Glomerular visceral epithelial cell (primary cell): ENCODE data around the gene SPHK1.

Experiments used
- DNase-seq: peaks from one replicate; pipeline ENCODE4 v3.0.0-alpha.2; 2016; ENCODE audit errors: extremely low spot score

Gene SPHK1

GRCh38 chr17:76363107-76363842, 21.1 kb upstream of the SPHK1 start:
- DNase-seq: no peak

GRCh38 chr17:76365256-76365903, 19.0 kb upstream of the SPHK1 start:
- no peak for DNase-seq

- no peak for DNase-seq
Observed at GRCh38 chr17:76366247-76366646, 18.2 kb upstream of the SPHK1 start.

- no peak for DNase-seq
Observed at GRCh38 chr17:76367642-76368041, 16.8 kb upstream of the SPHK1 start.

GRCh38 chr17:76368545-76368944, 15.9 kb upstream of the SPHK1 start:
- no peak for DNase-seq

- no peak for DNase-seq
Observed at GRCh38 chr17:76369379-76369778, 15.0 kb upstream of the SPHK1 start.

GRCh38 chr17:76369804-76370203, 14.6 kb upstream of the SPHK1 start:
- DNase-seq: no peak

- peak; percentile 95 for DNase-seq
Observed at GRCh38 chr17:76370261-76370993, 14.0 kb upstream of the SPHK1 start.

GRCh38 chr17:76371656-76372628, 12.5 kb upstream of the SPHK1 start:
- DNase-seq: peak; percentile 93

- DNase-seq: no peak
Observed at GRCh38 chr17:76376318-76377133, 7.9 kb upstream of the SPHK1 start.

- no peak for DNase-seq
Observed at GRCh38 chr17:76378548-76379274, 5.7 kb upstream of the SPHK1 start.

GRCh38 chr17:76379275-76379641, 5.2 kb upstream of the SPHK1 start:
- DNase-seq: no peak

- DNase-seq: no peak
Observed at GRCh38 chr17:76379646-76380376, 4.6 kb upstream of the SPHK1 start.

- DNase-seq: no peak
Observed at GRCh38 chr17:76381633-76382350, 2.6 kb upstream of the SPHK1 start.

- DNase-seq: peak; percentile 64
Observed at GRCh38 chr17:76382351-76382802, 2.0 kb upstream of the SPHK1 start.

GRCh38 chr17:76382803-76383545, 1.4 kb upstream of the SPHK1 start:
- DNase-seq: peak; percentile 73

GRCh38 chr17:76383546-76384221, 725 bp upstream of the SPHK1 start:
- peak; percentile 60 for DNase-seq
